GM15510 (cell line): ENCODE data around the gene CBX1.

Experiments
- POLR2A ChIP-seq: IDR thresholded peaks from 3 replicates; pipeline ENCODE4 v1.6.1; 2011; ENCODE audit warnings: borderline replicate concordance; ENCODE audit not compliant: insufficient read length; ENCODE audit errors: extremely low read depth

CBX1 gene

GRCh38 chr17:48051706-48052486 lies 49.4 kb downstream of the CBX1 start:
- TF ChIP-seq POLR2A = no peak

- TF ChIP-seq POLR2A = no peak
Measured at GRCh38 chr17:48051283-48051682, 50.0 kb downstream of the CBX1 start.

GRCh38 chr17:48048384-48049126 lies 52.7 kb downstream of the CBX1 start:
- peak; percentile 76 for TF ChIP-seq POLR2A

- peak; percentile 79 for TF ChIP-seq POLR2A
Measured at GRCh38 chr17:48047741-48048383, 53.4 kb downstream of the CBX1 start, which contains the start of gene NFE2L1. Gene NFE2L1, plus strand, starts transcription at chr17:48048359. Its CDS starts 2,760 bp downstream, at chr17:48051119.

- TF ChIP-seq POLR2A = peak; percentile 75
Measured at GRCh38 chr17:48047113-48047740, 54.1 kb downstream of the CBX1 start.

GRCh38 chr17:48046296-48046695 lies 55.0 kb downstream of the CBX1 start:
- no peak for TF ChIP-seq POLR2A

GRCh38 chr17:48045316-48046001 lies 55.8 kb downstream of the CBX1 start:
- no peak for TF ChIP-seq POLR2A

- TF ChIP-seq POLR2A = no peak
Measured at GRCh38 chr17:48044851-48045250, 56.4 kb downstream of the CBX1 start.

GRCh38 chr17:48043176-48043575 lies 58.1 kb downstream of the CBX1 start:
- TF ChIP-seq POLR2A = no peak

- TF ChIP-seq POLR2A = no peak
Measured at GRCh38 chr17:48038687-48039086, 62.6 kb downstream of the CBX1 start.

GRCh38 chr17:48037838-48038323 lies 63.4 kb downstream of the CBX1 start:
- TF ChIP-seq POLR2A = no peak

GRCh38 chr17:48037036-48037837 lies 64.0 kb downstream of the CBX1 start, which contains the start of gene COPZ2:
Gene COPZ2, minus strand, starts transcription at chr17:48037797. Its CDS starts 20 bp downstream, at chr17:48037777.
- no peak for TF ChIP-seq POLR2A

- TF ChIP-seq POLR2A = no peak
Measured at GRCh38 chr17:48036693-48037035, 64.6 kb downstream of the CBX1 start.

GRCh38 chr17:48031966-48032365 lies 69.3 kb downstream of the CBX1 start:
- no peak for TF ChIP-seq POLR2A

GRCh38 chr17:48030531-48030930 lies 70.7 kb downstream of the CBX1 start:
- TF ChIP-seq POLR2A = no peak
